GM18867 (cell line): Measurements from ENCODE around the gene TRIP6.
"Not testable (repeated sequence)": the region's sequence is repeated elsewhere in the genome, so short reads cannot be mapped to it uniquely, and the experiment has no call there.

Experiments used
- ATAC-seq: cut with Tn5 transposase; IDR thresholded peaks from one replicate; pipeline ENCODE4 v1.9.1; 2021; ENCODE audit warnings: mild to moderate bottlenecking, moderate library complexity; ENCODE audit not compliant: unreplicated experiment

The TRIP6 gene

DNA sequence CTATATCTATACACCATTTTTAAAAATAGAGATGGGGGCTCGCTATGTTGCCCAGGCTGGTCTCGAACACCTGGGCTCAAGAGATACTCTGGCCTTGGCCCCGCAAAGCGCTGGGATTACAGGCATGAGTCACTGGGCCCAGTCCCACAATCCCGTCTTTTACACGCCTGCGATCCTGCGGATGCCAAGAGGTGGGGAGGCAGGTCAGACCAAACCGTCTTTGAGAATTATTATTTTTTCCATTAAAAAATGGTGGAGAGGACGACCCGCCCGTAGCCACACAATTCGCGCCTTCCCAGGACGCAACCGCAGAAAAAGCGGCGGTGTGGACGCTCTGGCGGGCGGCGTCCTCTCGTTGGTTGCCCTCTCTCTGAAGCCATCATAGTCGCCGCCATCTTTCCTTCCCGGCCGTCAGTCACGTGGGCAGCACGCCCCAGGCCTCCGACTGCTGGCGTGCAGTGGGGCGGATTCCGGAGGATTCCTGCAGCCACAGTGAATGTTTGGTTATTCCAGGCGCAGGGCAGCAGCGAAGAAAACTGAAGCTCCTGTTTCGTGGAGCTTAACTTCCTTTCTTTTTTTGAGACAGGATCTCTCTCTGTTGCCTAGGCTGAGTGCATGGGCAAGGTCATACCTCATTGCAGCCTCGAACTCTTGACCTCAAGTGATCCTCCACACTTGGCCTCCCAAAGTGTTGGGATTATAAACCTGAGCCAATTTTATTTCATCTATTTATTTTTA is 29.9 kb upstream of the TRIP6 start:
- no peak for ATAC-seq

DNA sequence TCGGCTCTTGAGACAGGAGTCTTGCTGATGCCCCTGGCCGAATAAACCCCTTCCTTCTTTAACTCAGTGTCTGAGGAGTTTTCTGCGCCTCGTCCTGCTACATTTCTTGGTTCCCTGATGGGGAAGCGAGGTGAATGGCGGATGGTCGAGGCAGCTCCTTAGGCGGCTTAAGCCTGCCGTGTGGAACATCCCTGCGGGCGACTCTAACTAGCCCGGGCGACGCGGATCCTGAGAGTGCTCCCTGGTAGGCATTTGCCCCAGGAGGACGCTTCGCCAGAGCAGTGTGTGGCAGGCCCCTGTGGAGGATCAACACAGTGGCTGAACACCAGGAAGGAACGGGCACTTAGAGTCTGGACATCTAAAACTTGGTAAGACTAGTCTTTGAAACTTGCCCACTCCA is 27.8 kb upstream of the TRIP6 start:
- no peak for ATAC-seq

DNA sequence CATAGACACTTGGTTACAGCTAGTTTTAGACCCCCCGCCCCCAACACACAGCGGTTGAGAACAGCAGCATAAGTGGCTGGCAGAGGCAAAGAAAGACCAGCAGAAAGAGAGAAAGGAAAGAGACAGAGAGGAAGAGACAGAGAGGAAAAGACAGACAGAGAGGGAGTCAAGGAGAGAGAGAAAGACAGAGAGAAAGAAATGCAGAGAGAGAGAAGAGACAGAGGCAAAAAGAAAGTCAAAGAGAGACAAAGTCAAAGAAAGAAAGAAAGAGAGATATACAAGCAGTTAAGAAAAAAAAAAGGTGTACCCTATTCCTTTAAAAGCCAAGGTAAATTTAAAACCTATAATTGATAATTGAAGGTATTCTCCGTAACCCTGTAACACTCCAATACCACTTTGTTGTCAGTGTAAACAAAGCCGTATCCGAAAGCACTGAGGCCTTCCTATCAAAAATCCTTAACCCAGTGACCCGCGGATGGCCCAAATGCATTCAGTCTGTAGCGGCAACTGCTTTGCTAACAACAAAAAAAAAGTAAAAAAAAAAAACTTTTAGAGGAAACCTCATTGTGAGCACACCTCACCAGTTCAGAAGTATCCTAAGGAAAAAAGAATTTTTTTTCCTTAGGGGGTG is 26.6 kb upstream of the TRIP6 start:
- ATAC-seq, result no peak

DNA sequence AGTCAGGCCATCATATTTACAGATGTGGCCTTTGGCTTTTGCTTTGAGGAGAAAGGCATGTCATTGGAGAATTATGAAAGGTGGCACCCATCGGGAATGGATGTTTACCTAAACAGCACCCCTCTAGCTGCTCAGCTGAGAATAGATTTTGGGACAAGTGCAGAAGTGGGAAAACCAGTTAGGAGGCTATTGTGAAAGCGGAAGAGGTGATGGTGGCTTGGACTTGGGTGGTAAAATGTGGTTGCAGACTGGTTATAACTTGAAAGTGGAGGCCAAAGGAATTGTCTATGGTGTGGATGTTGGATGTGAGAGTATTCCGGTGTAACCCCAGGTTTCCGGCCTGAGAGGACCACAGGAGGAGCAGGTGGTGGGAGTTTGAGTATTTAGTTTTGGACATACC is 19.8 kb upstream of the TRIP6 start:
- no peak for ATAC-seq

DNA sequence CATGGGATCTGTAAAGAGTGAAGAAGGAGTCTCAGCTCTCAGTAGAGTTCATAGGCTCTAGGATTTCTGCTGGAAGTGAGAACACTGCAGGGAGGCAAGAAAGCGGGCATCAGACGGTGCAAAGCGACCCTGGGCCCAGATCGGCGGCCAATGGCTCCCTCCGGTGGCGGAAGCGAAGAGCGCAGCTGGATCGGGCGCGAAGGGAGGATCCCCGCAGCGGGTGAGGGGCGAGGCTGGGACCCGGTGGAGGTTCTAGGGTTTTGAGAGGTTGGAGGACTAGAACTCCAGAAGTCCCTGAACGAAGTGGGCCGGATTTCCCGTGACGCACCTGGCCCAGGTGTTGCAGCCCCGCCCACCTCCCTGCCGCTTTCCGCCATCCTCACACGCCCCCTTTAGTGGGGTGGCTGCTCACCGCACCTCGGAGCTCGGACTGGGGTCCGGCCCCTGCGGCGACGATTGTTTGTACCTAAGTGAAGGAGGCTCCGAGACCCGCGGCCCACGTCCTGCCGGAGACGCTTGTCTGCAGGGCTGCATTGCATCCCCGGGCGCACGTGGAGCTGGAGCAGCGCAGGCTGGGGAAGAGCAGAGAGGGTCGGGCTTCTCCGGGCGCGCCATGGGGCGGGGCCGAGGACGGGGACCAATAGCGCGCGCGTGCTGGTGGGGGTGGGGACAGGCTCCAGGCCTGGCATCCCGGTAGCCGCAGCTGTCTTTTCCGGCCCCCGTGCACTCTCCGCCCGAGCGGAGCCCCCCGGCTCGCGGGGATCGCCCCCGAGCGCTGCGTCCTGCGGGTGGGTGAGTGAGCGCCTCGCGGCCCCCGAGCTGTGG is 14.9 kb upstream of the TRIP6 start, which contains the start of gene SLC12A9:
SLC12A9 (plus strand) TSS at position 666 of the 825 bp plus-strand sequence. CDS start 1,485 bp downstream, outside the sequence.
- ATAC-seq, result peak; percentile 88

DNA sequence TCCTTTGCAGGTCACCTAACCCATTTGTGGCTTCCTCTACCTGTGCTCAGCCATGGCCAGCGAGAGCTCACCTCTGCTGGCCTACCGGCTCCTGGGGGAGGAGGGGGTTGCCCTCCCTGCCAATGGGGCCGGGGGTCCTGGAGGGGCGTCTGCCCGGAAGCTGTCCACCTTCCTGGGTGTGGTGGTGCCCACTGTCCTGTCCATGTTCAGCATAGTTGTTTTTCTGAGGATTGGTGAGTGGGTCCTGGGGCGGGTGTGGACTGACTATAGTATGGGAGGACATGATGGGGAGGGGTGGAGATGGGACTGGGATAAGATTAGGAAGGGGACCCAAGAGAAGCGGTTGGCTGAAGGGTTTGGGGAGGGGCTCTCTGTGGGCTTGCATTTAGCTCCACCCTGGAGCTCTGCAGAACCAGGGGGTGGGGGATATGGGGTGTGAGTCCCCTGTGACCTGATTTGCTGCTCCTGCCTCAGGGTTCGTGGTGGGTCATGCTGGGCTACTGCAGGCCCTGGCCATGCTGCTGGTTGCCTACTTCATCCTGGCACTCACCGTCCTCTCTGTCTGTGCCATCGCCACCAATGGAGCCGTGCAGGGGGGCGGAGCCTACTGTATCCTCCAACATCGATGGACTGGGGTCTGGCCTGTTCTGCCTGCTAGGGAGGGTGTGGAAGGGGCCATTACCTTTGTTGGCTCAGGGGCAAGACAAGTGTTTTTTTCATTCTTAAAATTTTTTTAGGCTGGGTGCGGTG is 12.9 kb upstream of the TRIP6 start:
- ATAC-seq, result no peak

DNA sequence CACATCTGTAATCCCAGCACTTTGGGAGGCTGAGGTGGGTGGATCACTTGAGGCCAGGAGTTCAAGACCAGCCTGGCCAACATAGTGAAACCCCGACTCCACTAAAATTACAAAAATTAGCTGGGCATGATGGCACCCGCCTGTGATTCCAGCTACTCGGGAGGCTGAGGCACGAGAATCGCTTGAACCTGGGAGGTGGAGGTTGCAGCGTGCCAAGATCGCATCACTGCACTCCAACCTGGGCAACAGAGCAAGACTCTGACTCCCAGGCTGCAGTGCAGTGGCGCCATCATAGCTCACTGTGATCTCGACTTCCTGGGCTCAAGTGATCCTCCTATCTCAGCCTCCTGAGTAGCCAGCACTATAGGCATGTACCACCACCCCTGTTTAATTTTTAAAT is 12.3 kb upstream of the TRIP6 start:
- not testable (repeated sequence) for ATAC-seq

DNA sequence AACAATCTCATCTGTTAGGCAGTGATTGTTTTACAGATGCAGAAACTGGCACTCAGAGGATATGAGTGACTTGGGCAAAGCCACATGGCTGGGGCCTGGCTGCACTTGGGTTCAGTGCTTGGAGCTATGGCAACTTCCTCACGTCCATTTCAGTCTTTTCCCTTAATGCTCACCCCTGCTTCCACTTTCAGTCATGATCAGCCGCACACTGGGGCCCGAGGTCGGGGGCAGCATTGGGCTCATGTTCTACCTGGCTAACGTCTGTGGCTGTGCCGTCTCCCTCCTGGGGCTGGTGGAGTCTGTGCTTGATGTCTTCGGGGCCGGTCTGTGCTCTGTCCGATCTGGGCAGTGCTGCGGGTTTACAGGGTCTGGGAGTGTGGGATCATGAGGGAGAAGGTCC is 11.7 kb upstream of the TRIP6 start:
- ATAC-seq, result no peak

DNA sequence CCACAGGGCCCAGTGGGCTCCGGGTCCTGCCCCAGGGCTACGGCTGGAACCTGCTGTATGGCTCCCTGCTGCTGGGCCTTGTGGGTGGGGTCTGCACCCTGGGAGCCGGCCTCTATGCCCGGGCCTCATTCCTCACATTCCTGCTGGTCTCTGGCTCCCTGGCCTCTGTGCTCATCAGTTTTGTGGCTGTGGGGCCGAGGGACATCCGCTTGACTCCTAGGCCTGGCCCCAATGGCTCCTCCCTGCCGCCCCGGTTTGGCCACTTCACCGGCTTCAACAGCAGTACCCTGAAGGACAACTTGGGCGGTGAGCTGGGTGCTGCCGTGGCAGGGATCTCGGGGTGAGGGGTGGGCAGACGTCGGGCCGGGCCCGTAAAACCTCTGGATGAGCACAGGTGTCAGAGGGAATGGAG is 10.3 kb upstream of the TRIP6 start:
- ATAC-seq, result no peak

DNA sequence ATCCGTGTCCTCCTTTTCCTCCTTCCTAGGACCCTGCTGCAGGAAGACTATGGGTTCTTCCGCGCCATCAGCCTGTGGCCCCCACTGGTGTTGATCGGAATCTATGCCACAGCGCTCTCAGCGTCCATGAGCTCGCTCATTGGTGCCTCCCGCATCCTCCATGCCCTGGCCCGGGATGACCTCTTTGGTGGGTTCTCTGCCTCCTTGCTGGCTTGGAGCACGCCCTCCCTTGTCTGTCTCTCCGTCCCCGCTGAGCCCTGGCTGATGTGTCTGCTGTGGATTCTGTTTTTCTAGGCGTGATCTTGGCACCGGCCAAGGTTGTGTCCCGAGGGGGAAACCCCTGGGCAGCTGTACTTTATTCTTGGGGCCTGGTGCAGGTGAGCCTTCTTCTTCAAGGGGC is 7.3 kb upstream of the TRIP6 start:
- no peak for ATAC-seq

DNA sequence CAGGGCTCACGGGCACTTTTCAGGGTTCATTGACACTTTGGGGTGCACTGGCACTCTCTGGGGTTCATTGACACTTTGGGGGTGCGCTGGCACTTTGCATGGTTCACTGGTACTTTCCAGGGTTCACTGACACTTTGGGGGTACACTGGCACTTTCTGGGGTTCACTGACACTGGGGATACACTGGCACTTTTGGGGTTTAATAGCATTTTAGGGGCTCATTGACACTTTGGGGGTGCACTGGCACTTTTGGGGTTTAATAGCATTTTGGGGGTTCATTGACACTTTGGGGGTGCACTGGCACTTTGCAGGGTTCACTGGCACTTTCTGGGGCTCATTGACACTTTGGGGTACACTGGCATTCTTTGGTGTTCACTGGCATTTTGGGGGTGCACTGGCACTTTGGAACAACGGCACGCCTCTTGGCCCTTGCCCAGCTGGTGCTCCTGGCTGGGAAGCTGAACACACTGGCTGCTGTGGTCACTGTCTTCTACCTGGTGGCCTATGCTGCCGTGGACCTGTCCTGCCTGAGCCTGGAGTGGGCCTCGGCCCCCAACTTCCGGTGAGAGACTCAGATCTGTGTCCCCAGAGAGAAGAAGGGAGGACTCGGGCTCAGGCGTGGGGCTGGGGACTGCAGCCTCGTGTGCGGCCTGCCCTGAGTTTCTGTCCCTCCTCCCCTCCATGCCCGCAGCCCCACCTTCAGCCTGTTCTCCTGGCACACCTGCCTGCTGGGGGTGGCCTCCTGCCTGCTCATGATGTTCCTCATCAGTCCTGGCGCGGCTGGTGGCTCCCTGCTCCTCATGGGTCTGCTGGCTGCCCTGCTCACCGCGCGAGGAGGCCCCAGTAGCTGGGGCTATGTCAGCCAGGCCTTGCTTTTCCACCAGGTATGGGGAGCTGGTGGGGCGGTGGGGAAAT is 6.2 kb upstream of the TRIP6 start:
- no peak for ATAC-seq

DNA sequence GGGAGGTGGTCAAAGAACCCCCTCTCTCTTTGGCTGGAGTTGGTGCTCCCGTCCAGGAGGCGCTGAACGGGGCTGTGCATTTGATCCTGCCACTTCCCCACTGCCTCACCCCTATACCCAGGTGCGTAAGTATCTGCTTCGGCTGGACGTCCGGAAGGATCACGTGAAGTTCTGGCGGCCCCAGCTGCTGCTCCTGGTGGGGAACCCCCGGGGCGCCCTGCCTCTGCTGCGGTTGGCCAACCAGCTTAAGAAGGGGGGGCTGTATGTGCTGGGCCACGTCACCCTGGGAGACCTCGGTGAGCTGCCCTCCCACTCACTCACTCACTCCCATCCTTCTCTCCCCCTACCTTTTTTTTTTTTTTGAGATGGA is 5.6 kb upstream of the TRIP6 start:
- no peak for ATAC-seq

DNA sequence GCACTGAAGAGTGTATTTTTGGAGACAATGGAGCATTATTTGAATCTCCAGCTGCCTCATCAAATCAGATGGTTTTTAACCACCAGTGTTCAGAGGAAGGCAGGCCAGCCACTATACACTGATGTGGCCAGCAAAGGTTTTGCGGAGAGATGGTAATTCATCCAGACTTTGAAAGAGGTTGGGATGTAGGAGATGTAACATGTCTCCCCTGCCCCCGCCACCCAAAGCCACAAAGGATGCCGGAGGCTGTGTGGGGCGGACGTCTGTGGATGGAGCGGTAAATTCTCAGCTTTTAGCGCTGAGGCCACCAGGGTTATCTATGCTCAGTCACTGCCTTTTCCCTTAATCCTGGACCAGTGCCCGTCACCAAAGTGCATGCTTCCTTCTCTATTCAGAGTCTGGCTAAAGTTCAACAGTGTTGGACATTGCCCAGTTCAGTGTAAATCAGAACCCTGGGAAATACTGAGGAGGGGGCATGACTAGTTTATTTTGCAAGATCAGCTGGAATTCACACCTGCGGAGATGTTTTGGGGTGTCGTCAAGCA is 3.7 kb upstream of the TRIP6 start:
- no peak for ATAC-seq

DNA sequence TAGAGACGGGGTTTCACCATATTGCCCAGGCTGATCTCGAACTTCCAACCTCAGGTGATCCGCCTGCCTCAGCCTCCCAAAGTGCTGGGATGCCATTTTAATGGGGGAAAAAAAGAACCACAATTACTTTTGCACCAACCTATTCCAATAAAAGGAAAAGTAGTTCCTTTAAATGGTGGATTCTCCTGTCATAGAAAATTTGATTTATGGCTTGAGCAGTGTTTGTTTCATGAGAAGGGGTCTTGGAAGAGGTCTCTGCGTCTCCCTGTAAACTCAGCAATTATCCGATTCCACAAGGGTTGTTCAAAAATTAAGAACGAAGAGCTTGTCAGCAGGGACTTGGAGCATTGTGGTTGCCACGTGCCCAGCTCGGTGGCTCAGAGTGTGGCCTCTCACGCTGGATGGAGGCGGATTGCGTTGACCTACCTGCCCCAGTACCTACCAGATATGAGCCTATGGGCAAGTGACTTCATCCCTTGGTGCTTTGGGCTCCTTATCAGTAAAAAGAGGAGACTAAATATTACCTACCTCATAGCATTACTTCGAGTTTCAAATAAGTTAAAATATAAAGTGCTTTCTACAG is 2.8 kb upstream of the TRIP6 start:
- no peak for ATAC-seq

DNA sequence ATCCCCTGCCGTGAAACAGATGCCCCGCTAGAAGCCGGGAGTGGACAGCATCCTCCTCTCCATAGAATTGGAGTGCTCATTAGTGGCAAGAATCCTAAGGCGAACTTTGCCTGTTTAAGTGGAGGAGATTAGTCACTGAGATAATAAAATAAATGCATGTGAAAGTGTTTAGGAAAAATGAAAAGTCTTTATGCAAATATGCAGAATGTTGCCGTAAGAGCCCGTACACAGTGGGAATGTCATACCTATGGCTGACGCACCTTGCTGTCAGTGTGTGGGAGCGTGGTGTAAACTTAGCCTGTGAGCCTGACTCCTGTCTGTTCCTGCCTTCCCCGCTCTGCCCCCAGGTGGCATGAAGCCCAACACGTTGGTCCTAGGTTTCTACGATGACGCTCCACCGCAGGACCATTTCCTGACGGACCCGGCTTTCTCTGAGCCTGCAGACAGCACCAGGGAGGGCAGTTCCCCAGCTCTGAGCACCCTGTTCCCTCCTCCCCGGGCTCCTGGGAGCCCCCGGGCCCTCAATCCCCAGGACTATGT is 1.7 kb upstream of the TRIP6 start:
- ATAC-seq, result no peak

DNA sequence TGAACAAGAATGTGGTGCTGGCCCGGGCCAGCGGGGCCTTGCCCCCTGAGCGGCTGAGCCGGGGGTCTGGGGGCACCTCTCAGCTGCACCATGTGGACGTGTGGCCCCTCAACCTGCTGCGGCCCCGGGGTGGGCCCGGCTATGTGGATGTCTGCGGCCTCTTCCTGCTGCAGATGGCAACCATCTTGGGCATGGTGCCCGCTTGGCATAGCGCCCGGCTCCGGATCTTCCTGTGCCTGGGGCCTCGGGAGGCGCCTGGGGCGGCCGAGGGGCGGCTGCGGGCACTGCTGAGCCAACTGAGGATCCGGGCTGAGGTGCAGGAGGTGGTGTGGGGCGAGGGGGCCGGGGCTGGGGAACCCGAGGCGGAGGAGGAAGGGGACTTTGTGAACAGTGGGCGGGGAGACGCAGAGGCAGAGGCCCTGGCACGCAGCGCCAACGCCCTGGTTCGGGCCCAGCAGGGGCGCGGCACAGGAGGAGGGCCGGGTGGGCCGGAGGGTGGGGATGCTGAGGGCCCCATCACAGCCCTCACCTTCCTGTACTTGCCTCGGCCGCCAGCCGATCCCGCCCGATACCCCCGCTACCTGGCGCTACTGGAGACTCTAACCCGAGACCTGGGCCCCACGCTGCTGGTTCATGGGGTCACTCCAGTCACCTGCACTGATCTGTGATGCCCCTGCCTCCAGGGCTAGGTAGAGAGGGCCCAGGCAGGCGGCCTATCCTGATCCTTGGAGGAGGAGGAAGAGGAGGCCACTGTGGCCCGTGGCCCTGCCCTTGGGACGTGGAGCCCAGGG is 1.1 kb upstream of the TRIP6 start:
- no peak for ATAC-seq

DNA sequence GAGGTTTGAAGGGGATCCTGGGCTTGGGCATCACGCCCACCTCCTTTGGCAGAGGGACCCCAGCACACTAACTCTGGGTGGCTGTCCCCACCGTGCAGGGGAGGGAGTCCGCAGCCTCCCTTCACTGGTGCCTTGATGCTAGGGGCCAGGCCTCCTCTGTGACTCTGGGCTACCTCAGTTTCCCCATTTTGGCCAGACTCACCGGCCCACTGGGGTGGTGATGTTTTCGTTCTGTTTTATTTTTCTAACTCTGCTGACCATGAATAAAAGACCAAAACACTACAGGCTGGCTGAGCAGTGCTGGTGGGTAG is 503 bp upstream of the TRIP6 start:
- ATAC-seq, result no peak

DNA sequence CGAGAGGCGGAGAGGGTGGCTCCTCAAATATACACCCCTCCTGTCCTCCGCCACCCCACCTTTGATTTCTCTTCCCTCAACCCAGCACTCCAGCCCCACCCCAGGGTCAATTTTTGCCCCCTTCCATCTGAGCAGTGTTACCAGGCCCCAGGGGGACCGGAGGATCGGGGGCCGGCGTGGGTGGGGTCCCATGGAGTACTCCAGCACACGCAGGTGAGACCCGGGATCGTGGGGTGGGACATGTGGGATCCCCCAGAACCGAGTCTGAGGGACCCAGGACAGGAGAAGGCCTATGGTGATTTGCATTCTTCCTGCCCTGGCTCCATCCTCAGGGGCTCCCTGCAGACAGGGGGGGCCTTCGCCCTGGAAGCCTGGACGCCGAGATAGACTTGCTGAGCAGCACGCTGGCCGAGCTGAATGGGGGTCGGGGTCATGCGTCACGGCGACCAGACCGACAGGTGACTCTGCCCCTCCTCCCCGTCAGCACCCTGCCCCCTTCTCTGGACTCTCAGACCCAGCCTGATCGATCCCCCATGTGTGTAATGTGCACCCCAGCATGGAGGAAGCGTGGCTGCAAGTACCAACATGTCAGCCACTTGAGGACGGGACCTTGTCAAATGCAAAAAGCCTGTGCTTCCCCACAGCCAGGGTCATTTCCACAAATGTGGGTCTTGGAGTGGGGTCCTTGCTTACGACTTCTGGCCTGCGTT is 744 bp downstream of the TRIP6 start:
- ATAC-seq, result no peak
